ENCODE measurements around the gene KATNA1.

DNA sequence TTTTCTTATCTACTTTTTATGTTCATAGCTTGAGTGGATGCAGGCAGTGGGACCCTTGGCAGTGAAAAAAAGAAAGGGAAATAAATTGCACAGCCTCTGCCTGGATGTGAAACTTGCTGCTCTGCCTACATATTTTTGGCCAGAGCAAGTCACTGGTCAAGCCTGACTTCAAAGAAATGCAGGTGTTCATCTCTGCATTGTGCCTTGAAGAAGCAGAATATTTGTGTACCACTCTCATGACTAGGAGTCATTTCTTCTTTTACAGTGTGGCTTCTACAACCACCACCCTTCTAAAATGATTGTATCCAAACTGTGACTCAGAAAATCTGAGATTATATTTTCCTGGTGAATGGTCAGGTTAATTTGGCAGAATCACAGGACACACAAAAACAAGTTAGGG lies 2.5 kb upstream of the KATNA1 start:
- TF ChIP-seq, protein P1, sequence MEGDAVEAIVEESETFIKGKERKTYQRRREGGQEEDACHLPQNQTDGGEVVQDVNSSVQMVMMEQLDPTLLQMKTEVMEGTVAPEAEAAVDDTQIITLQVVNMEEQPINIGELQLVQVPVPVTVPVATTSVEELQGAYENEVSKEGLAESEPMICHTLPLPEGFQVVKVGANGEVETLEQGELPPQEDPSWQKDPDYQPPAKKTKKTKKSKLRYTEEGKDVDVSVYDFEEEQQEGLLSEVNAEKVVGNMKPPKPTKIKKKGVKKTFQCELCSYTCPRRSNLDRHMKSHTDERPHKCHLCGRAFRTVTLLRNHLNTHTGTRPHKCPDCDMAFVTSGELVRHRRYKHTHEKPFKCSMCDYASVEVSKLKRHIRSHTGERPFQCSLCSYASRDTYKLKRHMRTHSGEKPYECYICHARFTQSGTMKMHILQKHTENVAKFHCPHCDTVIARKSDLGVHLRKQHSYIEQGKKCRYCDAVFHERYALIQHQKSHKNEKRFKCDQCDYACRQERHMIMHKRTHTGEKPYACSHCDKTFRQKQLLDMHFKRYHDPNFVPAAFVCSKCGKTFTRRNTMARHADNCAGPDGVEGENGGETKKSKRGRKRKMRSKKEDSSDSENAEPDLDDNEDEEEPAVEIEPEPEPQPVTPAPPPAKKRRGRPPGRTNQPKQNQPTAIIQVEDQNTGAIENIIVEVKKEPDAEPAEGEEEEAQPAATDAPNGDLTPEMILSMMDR (IDR thresholded peaks at IDR 0.05; ENCODE audit: insufficient read depth, low read length): no peak
- TF ChIP-seq GABPA (IDR thresholded peaks at IDR 0.05; ENCODE audit: low read depth) (no peak), POLR2AphosphoS5 (IDR thresholded peaks at IDR 0.05; ENCODE audit: low read depth) (no peak)
